ENCODE data around the gene CEP164.

GRCh38 chr11:117459979-117460300 lies 132.3 kb downstream of the CEP164 start:
- no peak for TF ChIP-seq GATA2 (IDR thresholded peaks at IDR 0.05; ENCODE audit: low read depth, low read length)
- TF ChIP-seq GATA3 (IDR thresholded peaks at IDR 0.05; ENCODE audit: low read depth, low read length) = no peak

Measured in SH-SY5Y (cell line).